ACC112 (cell line): ENCODE measurements around the gene KRTCAP2.
A peak's percentile ranks its signal among the peaks of the same experiment; 100 is the strongest.
"Not testable (repeated sequence)": the region's sequence is repeated elsewhere in the genome, so short reads cannot be mapped to it uniquely, and the experiment has no call there.

Experiments used
- H2AFZ ChIP-seq: fragments of 200-600 bp; sonication (generic); one replicate; pipeline ENCODE4 v1.6.0; 2017; ENCODE audit warnings: antibody characterized with exemption, low read length; ENCODE audit not compliant: unreplicated experiment
- H3K27ac ChIP-seq: fragments of 200-600 bp; sonication (generic); 2 replicates; pipeline ENCODE4 v1.5.1; 2014; ENCODE audit warnings: low read depth, mild to moderate bottlenecking, antibody characterized with exemption, low read length, moderate library complexity
- H3K27me3 ChIP-seq: fragments of 200-600 bp; sonication (generic); 2 replicates; pipeline ENCODE4 v1.6.1; 2014; ENCODE audit warnings: mild to moderate bottlenecking, antibody characterized with exemption, low read length, moderate library complexity, mixed read lengths; ENCODE audit not compliant: insufficient read depth
- H3K36me3 ChIP-seq: fragments of 200-600 bp; sonication (generic); 2 replicates; pipeline ENCODE4 v1.6.1; 2016; ENCODE audit warnings: mild to moderate bottlenecking, antibody characterized with exemption, low read length, moderate library complexity, mixed read lengths; ENCODE audit not compliant: insufficient read depth
- H3K4me1 ChIP-seq: fragments of 200-600 bp; sonication (generic); one replicate; pipeline ENCODE4 v1.6.1; 2016; ENCODE audit warnings: low read length, mixed read lengths; ENCODE audit not compliant: insufficient read depth, unreplicated experiment, control insufficient read depth
- H3K4me3 ChIP-seq: fragments of 200-600 bp; sonication (generic); 2 replicates; pipeline ENCODE4 v1.5.1; 2014; ENCODE audit warnings: mild to moderate bottlenecking, low read depth, low read length
- H3K79me2 ChIP-seq: fragments of 200-600 bp; sonication (generic); one replicate; pipeline ENCODE4 v1.6.0; 2016; ENCODE audit warnings: low read length; ENCODE audit not compliant: control insufficient read depth, unreplicated experiment, insufficient read depth

The KRTCAP2 gene

DNA sequence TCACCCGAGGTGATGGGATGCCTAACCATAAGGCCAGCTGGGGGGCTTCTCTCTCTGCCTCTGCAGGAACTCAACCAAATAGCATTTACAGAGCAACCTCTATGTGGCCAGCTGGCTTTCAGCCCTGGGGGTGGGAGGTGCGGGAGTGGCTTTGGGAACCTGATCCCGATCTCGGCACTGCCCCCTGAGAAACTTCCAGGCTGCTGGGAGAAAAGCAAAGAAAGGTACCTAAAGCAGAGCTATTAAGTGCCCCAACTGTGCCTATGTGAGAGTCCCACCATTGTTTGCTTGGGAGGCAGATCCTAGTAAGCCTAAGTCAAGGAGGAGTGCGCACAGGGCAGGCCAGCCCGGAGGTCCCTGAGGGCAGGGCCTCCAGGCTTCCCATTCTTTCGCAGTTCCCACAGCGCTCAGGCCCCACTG lies 7.0 kb downstream of the KRTCAP2 start:
- H2AFZ ChIP-seq = no peak overlapping the region
- H3K27ac ChIP-seq = no peak overlapping the region
- H3K4me3 ChIP-seq = no peak overlapping the region

DNA sequence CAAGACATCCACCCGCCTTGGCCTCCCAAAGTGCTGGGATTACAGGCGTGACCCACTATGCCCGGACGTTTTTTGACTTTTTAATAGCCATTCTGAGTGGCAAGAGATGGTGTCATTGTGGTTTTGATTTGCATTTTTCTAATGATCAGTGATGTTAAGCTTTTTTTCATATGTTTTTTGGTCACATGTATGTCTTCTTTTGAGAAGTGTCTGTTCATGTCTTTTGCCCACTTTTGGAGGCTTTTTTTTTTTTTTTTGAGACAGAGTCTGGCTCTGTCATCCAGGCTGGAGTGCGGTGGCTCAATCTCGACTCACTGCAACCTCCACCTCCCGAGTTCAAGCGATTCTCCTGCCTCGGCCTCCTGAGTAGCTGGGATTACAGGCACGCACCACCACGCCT lies 8.5 kb downstream of the KRTCAP2 start:
- not testable (repeated sequence) for H3K36me3 ChIP-seq, H2AFZ ChIP-seq, H3K27me3 ChIP-seq, H3K4me1 ChIP-seq, H3K79me2 ChIP-seq, H3K27ac ChIP-seq, H3K4me3 ChIP-seq

More for the DNA sequence above, 7.0 kb downstream of the KRTCAP2 start:
- Histone ChIP-seq H3K36me3 (no peaks in the 10 kb centered on the region), H3K27me3 (no peaks in the 10 kb centered on the region), H3K4me1 (no peaks in the 10 kb centered on the region), H3K79me2 (no peaks in the 10 kb centered on the region)

DNA sequence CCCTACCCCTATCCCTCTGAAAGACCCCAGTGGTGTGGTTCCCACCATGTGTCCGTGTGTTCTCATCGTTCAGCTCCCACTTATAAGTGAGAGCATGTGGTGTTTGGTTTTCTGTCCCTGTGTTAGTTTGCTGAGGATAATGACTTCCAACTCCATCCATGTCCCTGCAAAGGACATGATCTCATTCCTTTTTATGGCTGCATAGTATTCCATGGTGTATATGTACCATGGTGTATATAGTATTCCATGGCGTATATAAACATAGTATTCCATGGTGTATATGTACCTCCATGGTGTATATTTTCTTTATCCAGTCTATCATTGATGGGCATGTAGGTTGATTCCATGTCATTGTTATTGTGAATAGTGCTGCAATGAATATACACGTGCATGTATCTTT lies 9.3 kb downstream of the KRTCAP2 start:
- not testable (repeated sequence) for H3K4me3 ChIP-seq, H3K27ac ChIP-seq, H3K36me3 ChIP-seq, H3K27me3 ChIP-seq, H2AFZ ChIP-seq, H3K79me2 ChIP-seq, H3K4me1 ChIP-seq

DNA sequence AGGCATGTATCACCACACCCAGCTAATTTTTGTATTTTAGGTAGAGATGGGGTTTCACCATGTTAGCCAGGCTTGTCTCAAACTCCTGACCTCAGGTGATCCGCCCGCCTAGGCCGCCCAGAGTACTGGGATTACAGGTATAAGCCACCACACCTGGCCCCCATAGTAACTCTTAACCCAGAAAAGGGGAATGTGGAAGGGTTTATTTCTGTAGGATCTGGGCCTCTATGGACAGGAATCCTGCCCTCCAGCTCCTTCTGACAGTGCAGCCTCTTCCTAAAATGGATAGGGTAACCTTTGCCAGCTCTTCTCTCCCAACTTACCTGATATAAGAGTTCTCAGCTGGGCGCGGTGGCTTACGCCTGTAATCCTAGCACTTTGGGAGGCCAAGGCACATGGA lies 10.5 kb downstream of the KRTCAP2 start:
- not testable (repeated sequence) for H3K27me3 ChIP-seq, H2AFZ ChIP-seq, H3K36me3 ChIP-seq, H3K4me1 ChIP-seq, H3K27ac ChIP-seq, H3K79me2 ChIP-seq, H3K4me3 ChIP-seq

DNA sequence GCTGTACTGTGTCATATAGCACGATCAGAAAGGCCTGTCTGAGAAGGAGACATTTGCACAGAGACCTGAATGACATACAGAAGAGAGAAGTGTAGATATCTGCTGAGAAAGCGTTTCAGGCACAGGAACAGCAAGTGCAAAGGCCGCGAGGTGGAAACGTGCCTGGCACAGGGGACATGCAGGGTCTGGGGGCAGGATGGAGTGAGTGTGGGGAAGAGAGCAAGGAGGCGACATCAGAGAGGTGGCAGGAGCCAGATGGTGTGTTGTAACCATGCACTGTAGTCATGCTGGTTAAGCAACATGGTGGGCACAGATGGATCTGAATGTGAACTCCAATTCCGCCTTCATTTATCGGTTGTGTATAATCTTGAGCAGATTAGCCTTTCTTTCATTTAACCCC lies 13.0 kb downstream of the KRTCAP2 start:
- H3K27ac ChIP-seq = no peak overlapping the region
- H3K79me2 ChIP-seq = no peaks in the 10 kb centered on the region
- H2AFZ ChIP-seq = no peak overlapping the region
- H3K4me1 ChIP-seq = no peaks in the 10 kb centered on the region
- peaks cover 9% of the 10 kb centered on the region for H3K27me3 ChIP-seq
- no peak overlapping the region for H3K4me3 ChIP-seq
- no peaks in the 10 kb centered on the region for H3K36me3 ChIP-seq

DNA sequence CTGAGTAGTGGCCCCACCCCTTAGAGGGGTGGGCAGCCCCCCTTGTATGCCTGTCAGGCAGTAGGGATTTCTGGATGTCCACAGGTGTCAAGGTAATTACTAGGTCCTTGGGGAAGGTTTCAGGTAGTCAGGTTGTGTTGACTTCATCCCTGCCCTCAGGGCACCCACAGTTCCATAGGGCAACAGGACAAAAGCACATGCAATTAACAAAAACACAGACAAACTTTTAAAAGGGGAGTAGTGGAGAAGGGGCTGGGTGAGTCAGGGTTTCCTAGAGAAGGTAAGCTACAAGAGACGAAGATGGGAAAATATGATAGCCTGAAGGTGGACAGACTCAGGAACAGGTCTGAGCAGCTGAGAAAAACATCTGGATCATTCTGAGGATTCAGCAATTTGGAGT lies 14.1 kb downstream of the KRTCAP2 start:
- Histone ChIP-seq H2AFZ (no peak overlapping the region), H3K4me1 (no peaks in the 10 kb centered on the region), H3K27ac (no peak overlapping the region), H3K79me2 (no peaks in the 10 kb centered on the region), H3K36me3 (no peaks in the 10 kb centered on the region), H3K27me3 (peaks cover 15% of the 10 kb centered on the region), H3K4me3 (no peak overlapping the region)

DNA sequence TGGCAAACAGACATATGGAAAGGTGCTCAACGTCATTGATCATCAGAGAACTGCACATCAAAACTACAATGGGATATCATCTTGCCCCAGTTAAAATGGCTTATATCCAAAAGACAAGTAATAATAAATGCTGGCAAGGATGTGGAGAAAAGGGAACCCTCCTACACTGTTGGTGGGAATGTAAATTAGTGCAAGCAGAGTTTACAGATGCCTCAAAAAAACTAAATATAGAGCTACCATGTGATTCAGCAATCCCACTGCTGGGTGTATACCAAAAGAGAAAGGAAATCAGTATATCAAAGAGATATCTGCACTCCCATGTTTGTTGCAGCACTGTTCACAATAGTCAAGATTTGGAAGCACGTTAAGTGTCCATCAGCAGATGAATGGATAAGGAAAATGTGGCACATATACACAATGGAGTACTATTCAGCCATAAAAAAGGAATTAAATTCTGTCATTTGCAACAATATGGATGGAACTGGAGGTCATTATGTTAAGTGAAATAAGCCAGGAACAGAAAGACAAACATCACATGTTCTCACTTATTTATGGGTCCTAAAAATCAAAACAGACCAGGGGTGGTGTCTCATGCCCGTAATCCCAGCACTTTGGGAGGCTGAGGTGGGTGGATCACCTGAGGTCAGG lies 17.0 kb downstream of the KRTCAP2 start:
- not testable (repeated sequence) for H3K27ac ChIP-seq, H3K79me2 ChIP-seq, H3K4me1 ChIP-seq, H3K36me3 ChIP-seq, H2AFZ ChIP-seq, H3K4me3 ChIP-seq
- H3K27me3 ChIP-seq = peaks cover 23% of the 10 kb centered on the region

DNA sequence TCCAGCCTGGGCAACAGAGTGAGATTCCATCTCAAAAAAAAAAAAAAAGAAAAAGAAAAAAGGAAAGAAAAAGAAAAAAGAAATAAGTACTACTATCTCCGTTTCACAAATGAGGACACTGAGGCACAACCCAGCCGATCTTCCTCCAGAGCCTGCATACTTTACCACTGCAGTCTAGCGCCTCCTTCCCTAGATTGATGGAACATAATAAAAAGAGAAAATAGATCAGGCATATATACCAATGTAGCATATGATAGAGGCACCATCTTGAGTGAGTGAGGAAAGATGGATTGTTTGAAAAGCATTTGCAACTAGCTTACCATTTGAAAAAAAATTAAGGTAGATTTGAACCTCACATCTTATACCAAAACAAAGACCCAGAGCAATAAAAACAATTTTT lies 27.6 kb downstream of the KRTCAP2 start:
- H3K27me3 ChIP-seq = peaks cover 4% of the 10 kb centered on the region; the same call in 1 of the 2 replicates
- no peak overlapping the region for H3K27ac ChIP-seq
- no peaks in the 10 kb centered on the region for H3K4me1 ChIP-seq
- no peaks in the 10 kb centered on the region for H3K36me3 ChIP-seq
- no peak overlapping the region for H3K4me3 ChIP-seq
- H2AFZ ChIP-seq = no peak overlapping the region
- H3K79me2 ChIP-seq = no peaks in the 10 kb centered on the region

DNA sequence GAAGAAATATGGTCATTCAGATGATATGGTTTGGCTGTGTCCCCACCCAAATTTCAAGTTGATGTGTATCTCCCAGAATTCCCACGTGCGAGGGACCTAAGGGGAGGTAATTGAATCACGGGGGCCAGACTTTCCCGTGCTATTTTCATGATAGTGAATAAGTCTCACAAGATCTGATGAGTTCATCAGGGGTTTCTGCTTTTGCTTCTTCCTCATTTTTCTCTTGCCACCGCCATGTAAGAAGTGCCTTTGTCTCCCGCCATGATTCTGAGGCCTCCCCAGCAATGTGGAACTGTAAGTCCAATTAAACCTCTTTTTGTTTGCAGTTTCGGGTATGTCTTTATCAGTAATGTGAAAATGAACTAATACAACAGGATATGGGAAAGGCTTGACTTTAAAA lies 31.4 kb downstream of the KRTCAP2 start:
- Histone ChIP-seq H3K79me2 (peaks cover 31% of the 10 kb centered on the region), H3K27ac (no peak overlapping the region), H3K4me1 (peaks cover 16% of the 10 kb centered on the region), H2AFZ (no peak overlapping the region), H3K4me3 (no peak overlapping the region), H3K36me3 (peaks cover 3% of the 10 kb centered on the region; the same call in 1 of the 2 replicates), H3K27me3 (no peaks in the 10 kb centered on the region)

DNA sequence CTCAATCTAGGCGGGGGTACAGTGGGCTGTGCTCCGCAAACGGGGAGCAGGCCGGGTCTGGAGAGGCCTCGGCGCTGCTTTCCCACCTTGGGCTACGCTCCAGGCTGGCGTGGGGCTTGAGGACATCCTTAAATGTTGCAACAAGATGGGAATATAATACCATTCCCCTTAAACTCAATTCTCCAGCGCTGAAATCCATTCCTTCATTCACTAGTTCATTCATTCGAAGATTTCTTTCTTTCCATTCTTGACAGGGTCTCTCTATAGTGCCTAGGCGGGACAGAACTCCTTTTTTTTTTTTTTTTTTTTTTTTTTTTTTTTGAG lies 32.5 kb downstream of the KRTCAP2 start:
- Histone ChIP-seq H3K79me2 (peaks cover 33% of the 10 kb centered on the region), H2AFZ (peak overlapping the region; percentile 92), H3K27ac (no peak overlapping the region)

DNA sequence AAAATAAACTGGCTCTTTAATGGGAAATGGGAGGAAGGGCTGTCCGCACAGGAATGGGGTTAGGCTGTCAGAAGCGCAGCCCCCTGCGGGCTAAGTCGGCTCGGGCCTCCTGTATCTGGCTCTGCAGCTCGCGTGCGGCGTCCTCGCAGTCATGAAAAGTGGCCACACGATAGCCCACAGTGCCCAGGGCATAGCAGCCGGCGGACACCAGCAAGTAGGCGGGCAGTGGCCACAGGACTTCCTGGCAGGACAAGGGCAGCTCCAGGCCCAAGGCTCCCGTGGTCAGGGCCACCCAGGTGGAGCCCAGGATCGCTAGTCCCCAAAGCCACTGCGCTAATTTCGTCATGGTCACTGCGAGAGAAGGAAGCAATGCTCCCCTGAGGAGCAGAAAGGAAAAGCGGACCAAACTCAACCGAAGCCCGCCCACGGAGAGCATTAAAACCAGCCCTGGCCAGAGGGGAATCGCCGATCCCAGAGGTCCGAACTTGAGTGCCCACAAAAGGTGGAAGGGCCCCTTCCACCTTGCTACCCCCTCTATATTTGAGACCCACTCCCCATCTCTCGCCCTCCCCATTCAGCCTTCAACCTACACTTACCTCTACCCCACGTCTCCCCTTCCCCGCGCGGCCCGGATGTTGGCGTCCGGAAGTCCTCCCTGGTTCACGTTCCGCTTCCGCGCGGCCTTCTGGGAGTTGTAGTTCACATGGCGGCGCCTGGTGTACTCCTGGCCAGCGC lies 33.0 kb downstream of the KRTCAP2 start, which contains the start of gene DPM3:
DPM3 (minus strand) TSS at position 637 of the 735 bp plus-strand sequence; CDS start at position 346, 291 bp downstream.
- peak within 1 kb of the TSS; percentile 90 for H3K4me3 ChIP-seq
- no peaks in the 10 kb centered on the region for H3K27me3 ChIP-seq
- H3K27ac ChIP-seq = peak within 1 kb of the TSS; percentile 68
- peaks cover 18% of the 10 kb centered on the region for H3K4me1 ChIP-seq
- H3K79me2 ChIP-seq = peaks cover 33% of the 10 kb centered on the region
- peak within 1 kb of the TSS; percentile 92 for H2AFZ ChIP-seq
- peaks cover 3% of the 10 kb centered on the region; the same call in 1 of the 2 replicates for H3K36me3 ChIP-seq

More for the DNA sequence above, 32.5 kb downstream of the KRTCAP2 start:
- H3K4me3 ChIP-seq = peak overlapping the region; percentile 90
- peaks cover 3% of the 10 kb centered on the region; the same call in 1 of the 2 replicates for H3K36me3 ChIP-seq
- H3K27me3 ChIP-seq = no peaks in the 10 kb centered on the region
- peaks cover 18% of the 10 kb centered on the region for H3K4me1 ChIP-seq
